Activated CD4-positive, alpha-beta T cell treated with anti-CD3 and anti-CD28 coated beads, Interleukin-2, Interleukin-4, amounts not matched to agents 100 ng/mL and 50 ng/mL, durations not matched to agents 16 hours and 8 hours (primary cell): ENCODE measurements around the gene GABBR2.
"Not testable (repeated sequence)": the region's sequence is repeated elsewhere in the genome, so short reads cannot be mapped to it uniquely, and the experiment has no call there.

Source experiments
- DNase-seq: peaks from one replicate; pipeline ENCODE4 v3.0.0-alpha.2; 2020; ENCODE audit warnings: low spot score

Gene GABBR2

DNA sequence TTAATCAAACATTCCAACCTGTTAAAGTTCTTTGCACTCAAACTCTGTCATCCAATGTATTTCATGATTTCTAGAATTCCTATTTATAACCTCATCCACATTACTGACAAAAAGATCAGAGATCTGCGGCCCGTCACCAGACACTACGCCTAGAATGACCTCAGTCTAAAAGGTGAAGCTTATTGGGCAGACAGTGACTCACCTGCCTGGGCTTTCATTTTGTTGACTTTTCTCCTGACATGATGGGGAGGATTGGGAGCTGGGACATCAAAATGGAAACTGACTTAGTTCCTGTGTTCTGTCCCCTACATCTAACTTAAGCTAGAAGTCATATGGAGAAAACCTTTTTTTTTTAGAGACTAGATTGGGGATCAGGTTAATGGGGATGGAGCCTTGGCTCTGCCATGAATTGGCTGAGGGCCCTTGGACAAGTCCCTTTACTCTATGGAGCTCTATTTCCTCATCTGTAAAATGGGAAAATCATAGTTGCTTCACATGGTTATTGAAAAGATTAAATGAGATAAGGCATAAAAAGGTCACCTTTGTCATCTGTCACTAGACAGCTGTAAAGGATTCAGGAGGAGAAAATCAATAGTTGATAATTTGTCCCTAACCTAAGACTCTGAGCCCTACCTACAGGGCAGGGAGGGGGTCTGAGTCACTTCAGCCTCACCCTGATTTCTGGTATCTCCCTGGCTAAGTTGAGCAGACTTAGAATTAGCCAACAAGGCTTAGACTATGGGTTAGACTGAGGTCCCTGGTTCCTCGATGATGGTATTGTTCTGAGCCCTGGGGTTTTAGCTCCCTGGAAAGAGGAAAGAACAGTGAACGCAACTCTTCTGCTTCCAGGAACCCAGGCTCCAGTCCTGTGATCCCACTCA lies 228.5 kb downstream of the GABBR2 start:
- DNase-seq = no peak

DNA sequence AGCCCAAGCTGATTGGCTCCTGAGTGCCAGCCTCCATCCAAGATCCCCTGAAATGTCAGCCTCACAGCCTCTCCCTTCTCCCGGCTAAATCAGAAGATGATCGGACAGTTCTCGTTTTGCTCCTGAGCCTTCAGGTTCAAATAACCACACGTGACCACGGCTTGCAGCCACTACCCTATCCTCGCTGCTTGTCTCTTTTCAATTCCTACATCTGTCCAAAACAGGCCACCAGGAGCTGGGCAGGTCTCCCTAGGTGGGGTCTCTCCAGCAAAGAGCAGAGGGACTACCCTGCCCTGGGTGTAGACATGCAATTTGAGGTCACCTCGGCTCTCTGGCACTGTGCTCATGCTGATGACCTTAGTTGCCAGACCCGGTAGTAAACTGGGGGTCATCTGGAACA lies 229.3 kb downstream of the GABBR2 start:
- no peak for DNase-seq

DNA sequence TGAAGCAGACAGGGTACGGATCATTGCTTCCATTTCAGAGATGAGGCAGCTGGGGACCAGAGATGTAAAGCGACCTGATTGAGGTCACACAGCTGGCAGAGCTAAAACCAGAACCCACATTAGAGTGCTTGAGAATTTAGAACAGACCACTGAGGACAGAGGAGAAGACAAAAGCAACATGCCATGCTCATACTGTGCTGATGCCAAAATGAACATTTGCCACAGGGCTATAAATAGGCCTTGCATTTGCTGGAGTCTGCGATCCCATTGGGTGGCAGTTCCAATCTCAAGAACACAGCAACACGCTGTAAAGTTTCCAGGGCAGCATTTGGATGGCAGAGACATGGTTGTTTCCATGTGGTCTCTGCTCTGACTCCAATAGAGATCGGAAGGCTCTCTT lies 230.9 kb downstream of the GABBR2 start:
- no peak for DNase-seq

GRCh38 chr9:98472216-98472615 lies 236.5 kb downstream of the GABBR2 start:
- no peak for DNase-seq

DNA sequence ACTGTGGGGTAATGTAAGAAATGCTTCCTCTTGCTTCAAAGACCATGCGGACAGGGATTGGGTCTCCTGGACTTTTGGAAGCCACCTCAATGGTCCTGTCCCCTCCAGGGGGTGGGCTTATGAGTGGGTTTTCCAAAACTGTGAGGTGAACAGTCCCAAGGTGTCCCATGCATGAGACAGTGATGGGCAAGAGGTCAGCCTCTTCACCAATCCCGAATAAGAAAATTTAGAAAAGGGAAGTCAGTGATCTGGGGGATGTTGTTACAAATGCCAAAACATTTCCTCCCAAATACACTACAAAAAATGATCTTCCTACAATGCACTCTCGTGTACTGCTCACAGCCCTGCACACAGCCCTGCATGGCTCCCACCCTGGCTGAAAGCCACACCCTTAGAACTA lies 237.6 kb downstream of the GABBR2 start:
- DNase-seq = no peak

- DNase-seq = no peak
These were observed 240.0 kb downstream of the GABBR2 start for GRCh38 chr9:98468567-98469239.

GRCh38 chr9:98465799-98466198 lies 242.9 kb downstream of the GABBR2 start:
- no peak for DNase-seq

DNA sequence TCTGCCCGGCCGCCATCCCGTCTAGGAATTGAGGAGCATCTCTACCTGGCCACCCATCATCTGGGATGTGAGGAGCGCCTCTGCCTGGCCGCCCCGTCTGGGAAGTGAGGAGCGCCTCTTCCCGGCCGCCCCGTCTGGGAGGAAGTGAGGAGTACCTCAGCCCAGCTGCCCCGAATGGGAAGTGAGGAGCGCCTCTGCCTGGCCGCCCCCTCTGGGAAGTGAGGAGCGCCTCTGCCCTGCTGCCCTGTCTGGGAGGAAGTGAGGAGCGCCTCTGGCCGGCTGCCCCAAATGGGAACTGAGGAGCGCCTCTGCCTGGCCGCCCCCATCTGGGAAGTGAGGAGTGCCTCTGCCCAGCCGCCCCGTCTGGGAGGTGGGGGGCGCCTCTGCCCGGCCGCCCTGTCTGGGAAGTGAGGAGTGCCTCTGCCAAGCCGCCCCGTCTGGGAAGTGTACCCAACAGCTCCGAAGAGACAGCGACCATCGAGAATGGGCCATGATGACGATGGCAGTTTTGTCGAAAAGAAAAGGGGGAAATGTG lies 244.5 kb downstream of the GABBR2 start:
- not testable (repeated sequence) for DNase-seq

DNA sequence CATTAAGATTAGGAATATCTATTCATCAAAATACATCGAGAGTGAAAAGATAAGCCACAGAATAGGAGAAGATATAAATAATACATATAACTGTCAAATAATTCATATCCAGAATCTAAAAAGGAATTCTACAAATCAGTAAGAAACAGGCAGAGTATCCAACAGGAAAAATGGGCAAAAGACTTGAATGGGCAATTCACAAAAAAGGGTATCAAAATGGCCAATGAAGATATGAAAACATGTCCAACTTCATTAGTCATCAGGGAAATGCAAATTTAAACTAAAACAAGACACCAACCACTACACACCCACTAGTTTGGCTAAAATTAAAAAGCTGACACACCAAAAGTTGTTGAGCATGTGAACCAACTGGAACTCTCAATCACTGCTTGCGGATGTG lies 246.4 kb downstream of the GABBR2 start:
- DNase-seq = no peak

DNA sequence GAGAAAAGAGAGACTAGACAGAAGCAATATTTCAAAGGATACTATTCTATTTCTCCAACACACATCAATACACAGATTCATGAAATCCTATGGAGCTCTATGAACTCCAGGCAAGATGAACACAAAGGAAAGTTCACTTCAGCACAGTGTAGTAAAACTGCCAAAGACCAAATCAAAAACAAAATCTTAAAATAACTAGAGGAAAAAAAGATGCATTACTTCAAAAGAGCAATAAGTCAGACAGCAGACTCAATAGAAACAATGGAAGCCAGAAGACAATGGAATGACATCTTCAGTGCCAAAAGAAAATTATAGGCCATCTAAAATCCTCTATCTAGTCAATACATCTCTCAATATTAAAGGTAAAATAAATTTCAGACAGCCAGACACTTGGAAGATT lies 248.0 kb downstream of the GABBR2 start:
- no peak for DNase-seq

GRCh38 chr9:98457726-98458370 lies 250.9 kb downstream of the GABBR2 start:
- no peak for DNase-seq

DNA sequence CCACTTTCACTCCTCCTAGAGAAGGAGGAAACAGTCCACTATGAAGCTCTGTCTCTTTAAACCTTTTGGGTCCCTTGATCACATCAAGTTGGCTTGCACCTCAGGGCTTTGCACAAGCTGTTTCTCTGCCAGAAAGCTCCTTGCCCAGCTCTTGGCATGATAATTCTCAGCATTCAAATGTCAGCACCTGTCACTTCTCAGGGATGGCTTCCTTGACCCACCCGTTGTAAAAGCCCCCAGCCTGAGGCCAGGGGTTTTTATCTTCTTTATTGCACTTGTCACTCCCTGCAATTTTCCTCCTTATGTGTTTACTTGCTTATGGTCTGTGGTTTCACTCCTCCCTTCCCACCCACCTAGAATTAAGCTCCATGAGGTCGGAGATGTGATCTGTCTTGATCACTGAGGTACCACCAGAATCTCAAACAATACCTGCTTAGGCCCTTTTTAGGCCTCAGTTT lies 252.6 kb downstream of the GABBR2 start:
- no peak for DNase-seq

GRCh38 chr9:98455256-98456155 lies 253.2 kb downstream of the GABBR2 start:
- no peak for DNase-seq

DNA sequence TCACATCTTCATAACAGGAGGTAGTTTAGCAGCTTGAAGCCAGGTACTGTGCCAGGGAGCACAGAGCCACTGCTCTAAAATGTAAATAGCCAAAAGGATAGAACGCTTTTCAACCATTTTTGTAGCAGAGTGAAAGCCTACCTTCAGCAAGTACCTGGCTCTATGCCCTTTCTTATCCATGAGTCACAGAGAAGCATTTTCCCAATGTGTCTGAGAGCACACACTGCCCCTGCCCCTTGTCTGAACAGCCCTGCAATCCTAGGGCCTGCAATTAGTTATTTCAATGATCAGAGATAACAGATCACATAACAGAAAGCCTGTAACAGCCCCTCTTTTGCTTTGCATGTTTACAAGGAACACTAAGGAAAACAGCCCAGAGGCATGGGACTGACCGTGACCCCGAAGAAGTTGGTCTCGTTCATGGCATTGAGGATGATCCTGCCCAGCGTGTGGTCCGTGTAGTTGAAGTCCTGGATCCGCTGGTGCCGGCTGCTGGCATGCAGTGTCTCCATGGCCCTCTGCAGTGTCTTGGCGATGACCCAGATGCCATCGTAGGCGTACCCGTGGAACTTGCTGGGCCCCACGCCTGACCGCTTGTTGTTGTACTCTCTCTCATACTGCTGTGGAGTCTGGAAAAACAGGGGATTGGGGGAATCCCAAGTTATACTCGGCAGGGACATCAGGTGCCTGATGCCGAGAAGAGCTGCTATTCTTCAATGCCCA lies 255.0 kb downstream of the GABBR2 start:
- DNase-seq = no peak

- no peak for DNase-seq
These were observed 257.2 kb downstream of the GABBR2 start for GRCh38 chr9:98451576-98451975.

DNA sequence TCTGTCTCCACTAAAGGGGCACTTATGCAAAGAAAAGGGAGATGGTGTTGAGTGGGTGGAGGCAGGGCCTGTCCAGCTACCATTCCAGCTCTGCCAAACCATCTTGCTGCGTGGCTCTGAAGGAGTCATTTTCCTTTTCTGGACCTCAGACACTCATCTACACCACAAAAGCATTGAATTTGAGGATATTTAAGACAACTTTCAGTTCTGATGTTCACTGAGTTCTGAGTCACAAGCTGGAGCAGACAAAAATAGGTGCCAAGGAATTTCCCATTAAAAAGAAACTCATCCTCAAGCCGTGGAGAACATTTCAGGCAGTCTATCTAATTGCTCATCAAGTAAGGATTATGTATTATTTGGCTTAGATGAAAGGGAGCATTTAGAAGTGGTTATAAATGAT lies 258.2 kb downstream of the GABBR2 start:
- no peak for DNase-seq

GRCh38 chr9:98449871-98450270 lies 258.9 kb downstream of the GABBR2 start:
- DNase-seq = no peak

DNA sequence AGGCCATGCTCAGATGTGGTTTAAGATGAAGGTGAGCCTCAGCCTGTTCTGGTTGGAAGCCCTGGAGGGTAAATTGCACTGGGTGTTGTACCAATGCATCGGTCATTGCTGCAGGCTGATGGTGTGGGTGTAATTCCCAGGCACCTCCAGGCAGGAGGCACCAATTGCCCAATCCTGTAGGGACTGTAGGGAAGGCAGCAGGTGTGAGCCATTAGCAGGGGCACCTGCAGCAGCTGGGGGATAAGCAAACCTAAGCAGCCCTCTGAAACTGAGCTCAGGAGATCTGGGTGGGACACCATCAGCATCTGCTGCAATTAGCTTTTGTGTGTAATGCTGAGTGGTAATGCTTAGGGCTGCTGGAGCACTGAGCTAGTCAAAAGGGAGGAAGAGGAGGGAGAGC lies 263.2 kb downstream of the GABBR2 start:
- DNase-seq = no peak

DNA sequence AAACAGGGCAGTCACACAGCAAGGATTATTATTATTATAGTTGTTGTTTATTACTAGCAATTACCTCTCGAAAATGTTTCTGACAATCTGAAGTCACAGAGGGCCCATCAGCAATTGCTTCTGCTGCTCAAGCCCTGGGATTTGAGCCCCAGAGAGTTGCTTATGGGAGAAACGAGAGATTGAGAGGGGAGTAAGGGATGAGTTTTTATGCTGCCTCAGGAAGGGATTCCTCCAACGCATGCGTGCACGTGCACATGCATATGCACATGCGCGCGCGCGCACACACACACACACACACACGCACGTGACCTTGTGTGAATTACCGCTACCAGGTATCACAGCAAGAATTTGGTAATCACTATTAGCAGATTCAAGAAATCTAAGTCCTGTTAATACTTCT lies 264.1 kb downstream of the GABBR2 start:
- DNase-seq = no peak

- DNase-seq = no peak
These were observed 266.2 kb downstream of the GABBR2 start for GRCh38 chr9:98442541-98442940.

- no peak for DNase-seq
These were observed 266.6 kb downstream of the GABBR2 start for GRCh38 chr9:98442114-98442513.
